Endothelial cell (in vitro differentiated cells): ENCODE results near the gene OMD. TPM values are rescaled to one million over a fixed set of nuclear protein-coding genes. Genes with fewer than 3 reads are reported as not detected.

ENCODE experiments used
- DNase-seq: peaks from one replicate; pipeline ENCODE4 v3.0.0; 2021; ENCODE audit warnings: low spot score
- H3K27ac Mint-ChIP-seq: one replicate; pipeline ENCODE4 v1.8.0; 2021; ENCODE audit warnings: mixed read lengths, inconsistent platforms; ENCODE audit not compliant: unreplicated experiment
- H3K27me3 Mint-ChIP-seq: one replicate; pipeline ENCODE4 v1.8.0; 2021; ENCODE audit warnings: mild to moderate bottlenecking, moderate library complexity, mixed read lengths, inconsistent platforms; ENCODE audit not compliant: unreplicated experiment
- H3K36me3 Mint-ChIP-seq: one replicate; pipeline ENCODE4 v1.8.0; 2021; ENCODE audit warnings: mild to moderate bottlenecking, low read depth, mixed read lengths, inconsistent platforms; ENCODE audit not compliant: unreplicated experiment
- H3K4me1 Mint-ChIP-seq: one replicate; pipeline ENCODE4 v1.8.0; 2021; ENCODE audit warnings: mild to moderate bottlenecking, mixed read lengths, inconsistent platforms; ENCODE audit not compliant: unreplicated experiment
- H3K4me3 Mint-ChIP-seq: one replicate; pipeline ENCODE4 v1.8.0; 2021; ENCODE audit warnings: mild to moderate bottlenecking, mixed read lengths, inconsistent platforms; ENCODE audit not compliant: unreplicated experiment
- H3K9me3 Mint-ChIP-seq: one replicate; pipeline ENCODE4 v1.8.0; 2021; ENCODE audit warnings: mixed read lengths, inconsistent platforms; ENCODE audit not compliant: unreplicated experiment
- CTCF ChIP-seq: fragments of 200-600 bp; sonication (generic); IDR thresholded peaks from one replicate; pipeline ENCODE4 v1.5.0; 2021; ENCODE audit warnings: antibody characterized with exemption; ENCODE audit not compliant: unreplicated experiment
- total RNA-seq: library from RNA; stranded (reverse); fragmentation: NEBNext Ultra II Directional; extraction: Animal tissue kit (Norgen Biotek cat#: 25700); gene quantifications from one replicate; pipeline ENCODE4 v1.2.1, GENCODE V29; 2021; ENCODE audit not compliant: unreplicated experiment

Gene OMD
- total RNA-seq, 1 donor from 2014 or later = not detected

GRCh38 chr9:92369075-92369474 lies 55.2 kb downstream of the OMD start:
- Mint-ChIP-seq H3K9me3 (no peaks in the 10 kb centered on the region), H3K4me1 (no peaks in the 10 kb centered on the region), H3K36me3 (no peaks in the 10 kb centered on the region), H3K27me3 (no peaks in the 10 kb centered on the region), H3K4me3 (no peak overlapping the region), H3K27ac (no peak overlapping the region)
- no peak for TF ChIP-seq CTCF
- DNase-seq = no peak

Other genes starting within 250 kb of the OMD start
- gene IARS1, start 130.8 kb downstream of the OMD start, total RNA-seq = 76.1 TPM
- 28.2 TPM for gene NOL8, start 99.1 kb downstream of the OMD start, total RNA-seq
- 4.5 TPM for gene CENPP, start 98.5 kb downstream of the OMD start, total RNA-seq
- gene OGN, start 19.9 kb downstream of the OMD start, total RNA-seq = not detected
- gene ASPN, start 58.0 kb upstream of the OMD start, total RNA-seq = not detected
- not detected for gene ECM2, start 111.5 kb upstream of the OMD start, total RNA-seq
- 10.1 TPM for gene IPPK, start 245.7 kb upstream of the OMD start, total RNA-seq